ENCODE data around the gene IGSF3.
"Not testable (repeated sequence)": the region's sequence is repeated elsewhere in the genome, so short reads cannot be mapped to it uniquely, and the experiment has no call there.

Gene IGSF3

GRCh38 chr1:116671912-116672311 is 4.4 kb upstream of the IGSF3 start:
- 90% methylated on average over 2 of the region's 2 CpGs for WGBS
- no peak overlapping the region for H3K4me3 ChIP-seq (ENCODE audit: low read length)
- H3K4me1 ChIP-seq (ENCODE audit: insufficient read depth, low read length), result peaks cover 2% of the 10 kb centered on the region; the same call in 1 of the 2 replicates
- H3K9ac ChIP-seq (ENCODE audit: low read depth, low read length), result no peak overlapping the region
- peaks cover 6% of the 10 kb centered on the region for H3K27me3 ChIP-seq (ENCODE audit: insufficient read depth, low read length)
- H3K27ac ChIP-seq (ENCODE audit: low read depth, low read length), result no peak overlapping the region
- no peaks in the 10 kb centered on the region for H3K9me3 ChIP-seq (ENCODE audit: insufficient read depth, low read depth, low read length)
- H3K36me3 ChIP-seq (ENCODE audit: insufficient read depth, low read length), result no peaks in the 10 kb centered on the region

GRCh38 chr1:116671072-116671760 is 3.7 kb upstream of the IGSF3 start:
- Histone ChIP-seq H3K36me3 (ENCODE audit: insufficient read depth, low read length) (no peaks in the 10 kb centered on the region), H3K9ac (ENCODE audit: low read depth, low read length) (no peak overlapping the region), H3K4me3 (ENCODE audit: low read length) (no peak overlapping the region), H3K27ac (ENCODE audit: low read depth, low read length) (no peak overlapping the region), H3K4me1 (ENCODE audit: insufficient read depth, low read length) (peaks cover 6% of the 10 kb centered on the region; the same call in 1 of the 2 replicates), H3K27me3 (ENCODE audit: insufficient read depth, low read length) (peaks cover 13% of the 10 kb centered on the region), H3K9me3 (ENCODE audit: insufficient read depth, low read depth, low read length) (no peaks in the 10 kb centered on the region)
- WGBS, result 89% methylated on average over 7 of the region's 7 CpGs

DNA sequence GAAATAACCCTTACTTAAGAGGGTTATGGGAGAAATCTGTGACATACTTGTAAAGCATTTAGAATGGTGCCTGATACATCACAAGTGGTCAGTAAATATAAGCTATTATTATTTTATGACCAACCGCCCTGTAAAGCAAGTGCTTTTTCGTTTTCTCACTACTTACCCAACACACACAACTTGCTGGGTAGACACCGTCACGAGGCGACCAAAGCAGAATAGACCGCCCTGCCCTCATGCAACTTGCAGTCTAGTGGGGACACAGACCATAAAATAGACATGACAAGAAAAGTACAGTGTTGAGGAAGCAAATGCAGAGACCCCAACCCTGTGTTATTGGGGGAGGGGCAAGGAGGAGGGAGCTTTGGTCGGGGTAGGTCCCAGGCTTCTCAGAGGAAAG is 744 bp upstream of the IGSF3 start:
- Histone ChIP-seq H3K4me1 (ENCODE audit: insufficient read depth, low read length) (peaks cover 15% of the 10 kb centered on the region; the same call in 1 of the 2 replicates), H3K9ac (ENCODE audit: low read depth, low read length) (no peak overlapping the region), H3K36me3 (ENCODE audit: insufficient read depth, low read length) (peaks cover 3% of the 10 kb centered on the region; the same call in 1 of the 2 replicates), H3K27me3 (ENCODE audit: insufficient read depth, low read length) (peaks cover 25% of the 10 kb centered on the region), H3K9me3 (ENCODE audit: insufficient read depth, low read depth, low read length) (no peaks in the 10 kb centered on the region), H3K4me3 (ENCODE audit: low read length) (peak overlapping the region; percentile 78), H3K27ac (ENCODE audit: low read depth, low read length) (no peak overlapping the region)
- 83% methylated on average over 7 of the region's 7 CpGs for WGBS

DNA sequence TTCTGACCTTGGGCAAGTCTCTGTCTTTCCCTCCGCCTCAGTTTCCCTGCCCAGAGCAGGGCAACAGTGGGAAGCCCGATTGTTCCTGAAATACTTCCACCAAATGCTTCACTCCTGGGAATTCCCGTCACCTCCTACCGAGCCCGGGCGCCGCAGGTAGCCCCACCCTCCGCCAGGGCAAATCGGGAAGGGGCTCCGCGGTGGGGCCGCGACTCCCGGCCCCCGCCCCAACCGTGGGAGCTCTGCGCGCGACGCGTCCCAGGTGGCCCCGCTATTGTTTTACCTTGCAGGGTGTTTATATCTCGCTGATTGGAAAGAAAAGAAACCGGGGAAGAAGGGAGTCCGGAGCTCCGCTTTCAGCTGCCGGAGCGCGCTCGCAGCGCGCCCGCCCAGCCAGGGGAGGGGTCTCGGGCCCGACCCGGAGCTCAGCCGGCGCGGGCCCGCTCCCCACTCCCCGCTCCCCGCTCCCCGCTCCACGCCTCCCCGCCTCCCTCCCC is 407 bp downstream of the IGSF3 start:
- Histone ChIP-seq H3K27ac (ENCODE audit: low read depth, low read length) (no peak overlapping the region), H3K36me3 (ENCODE audit: insufficient read depth, low read length) (peaks cover 3% of the 10 kb centered on the region; the same call in 1 of the 2 replicates), H3K9ac (ENCODE audit: low read depth, low read length) (peak overlapping the region; percentile 59), H3K9me3 (ENCODE audit: insufficient read depth, low read depth, low read length) (no peaks in the 10 kb centered on the region), H3K4me3 (ENCODE audit: low read length) (peak overlapping the region; percentile 78), H3K4me1 (ENCODE audit: insufficient read depth, low read length) (peaks cover 15% of the 10 kb centered on the region; the same call in 1 of the 2 replicates), H3K27me3 (ENCODE audit: insufficient read depth, low read length) (peaks cover 25% of the 10 kb centered on the region)
- under 1% methylated on average over 45 of the region's 45 CpGs for WGBS

GRCh38 chr1:116666187-116667077 is 1.1 kb downstream of the IGSF3 start:
- Histone ChIP-seq H3K9ac (ENCODE audit: low read depth, low read length) (peak overlapping the region; percentile 59), H3K27me3 (ENCODE audit: insufficient read depth, low read length) (peaks cover 25% of the 10 kb centered on the region), H3K27ac (ENCODE audit: low read depth, low read length) (no peak overlapping the region), H3K4me1 (ENCODE audit: insufficient read depth, low read length) (peaks cover 15% of the 10 kb centered on the region; the same call in 1 of the 2 replicates), H3K36me3 (ENCODE audit: insufficient read depth, low read length) (peaks cover 3% of the 10 kb centered on the region; the same call in 1 of the 2 replicates), H3K4me3 (ENCODE audit: low read length) (peak overlapping the region; percentile 78), H3K9me3 (ENCODE audit: insufficient read depth, low read depth, low read length) (no peaks in the 10 kb centered on the region)
- WGBS, result 13% methylated on average over 28 of the region's 28 CpGs

DNA sequence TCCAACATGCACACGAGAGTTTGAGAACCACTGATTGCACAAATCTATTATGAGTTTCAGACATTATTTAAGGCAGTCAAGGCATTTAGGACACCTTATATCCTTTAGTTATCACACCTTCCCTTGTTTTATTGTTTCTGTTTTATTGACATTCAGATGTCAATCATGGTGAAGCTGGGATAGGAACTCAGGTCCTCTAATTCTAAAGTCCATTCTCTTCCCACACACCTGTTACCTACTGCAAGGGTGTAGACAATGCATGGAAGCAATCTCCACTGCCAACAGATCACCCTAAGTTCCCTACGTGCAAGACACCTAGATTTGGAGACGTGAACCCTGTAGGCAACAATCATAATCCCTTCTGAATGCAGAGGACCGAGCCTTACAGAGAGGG is 2.6 kb downstream of the IGSF3 start:
- H3K27me3 ChIP-seq (ENCODE audit: insufficient read depth, low read length), result peaks cover 25% of the 10 kb centered on the region
- H3K9me3 ChIP-seq (ENCODE audit: insufficient read depth, low read depth, low read length), result no peaks in the 10 kb centered on the region
- H3K9ac ChIP-seq (ENCODE audit: low read depth, low read length), result no peak overlapping the region
- H3K4me1 ChIP-seq (ENCODE audit: insufficient read depth, low read length), result peaks cover 15% of the 10 kb centered on the region; the same call in 1 of the 2 replicates
- 84% methylated on average over 4 of the region's 4 CpGs for WGBS
- H3K27ac ChIP-seq (ENCODE audit: low read depth, low read length), result no peak overlapping the region
- H3K36me3 ChIP-seq (ENCODE audit: insufficient read depth, low read length), result peaks cover 3% of the 10 kb centered on the region; the same call in 1 of the 2 replicates
- H3K4me3 ChIP-seq (ENCODE audit: low read length), result no peak overlapping the region

DNA sequence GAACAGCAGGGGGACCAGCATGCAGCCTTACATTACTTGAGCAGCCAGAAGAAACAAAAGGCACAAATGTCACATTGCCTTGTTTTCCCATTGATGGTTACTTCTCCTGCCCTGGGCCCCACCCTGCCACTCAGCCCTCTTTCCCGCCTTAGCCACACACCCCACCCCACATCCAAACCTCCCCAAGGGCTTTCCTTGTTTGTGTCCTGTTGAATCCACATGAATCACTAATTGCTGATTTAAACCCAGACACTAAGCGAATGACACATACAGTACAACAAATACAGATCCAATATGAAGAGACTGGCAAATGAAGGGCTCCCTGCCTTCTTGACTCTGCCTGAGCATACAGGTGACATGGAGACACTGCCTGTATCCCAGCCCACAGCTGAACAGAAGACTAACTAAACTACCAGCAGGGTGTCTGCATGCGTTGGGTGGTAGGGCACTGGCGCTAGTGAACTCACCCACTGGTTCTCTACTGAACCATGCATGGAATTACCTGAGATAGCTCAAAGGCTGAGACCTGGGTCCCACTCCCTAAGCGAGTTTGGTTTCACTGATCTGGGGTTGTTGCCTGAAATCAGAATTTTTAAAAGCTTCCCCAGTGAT is 3.1 kb downstream of the IGSF3 start:
- WGBS, result 87% methylated on average over 5 of the region's 5 CpGs
- H3K36me3 ChIP-seq (ENCODE audit: insufficient read depth, low read length), result peaks cover 3% of the 10 kb centered on the region; the same call in 1 of the 2 replicates
- H3K4me1 ChIP-seq (ENCODE audit: insufficient read depth, low read length), result peaks cover 15% of the 10 kb centered on the region; the same call in 1 of the 2 replicates
- H3K9me3 ChIP-seq (ENCODE audit: insufficient read depth, low read depth, low read length), result no peaks in the 10 kb centered on the region
- H3K27me3 ChIP-seq (ENCODE audit: insufficient read depth, low read length), result peaks cover 25% of the 10 kb centered on the region
- no peak overlapping the region for H3K9ac ChIP-seq (ENCODE audit: low read depth, low read length)
- no peak overlapping the region for H3K27ac ChIP-seq (ENCODE audit: low read depth, low read length)
- H3K4me3 ChIP-seq (ENCODE audit: low read length), result no peak overlapping the region

GRCh38 chr1:116663821-116664220 is 3.7 kb downstream of the IGSF3 start:
- H3K27ac ChIP-seq (ENCODE audit: low read depth, low read length), result no peak overlapping the region
- no peaks in the 10 kb centered on the region for H3K9me3 ChIP-seq (ENCODE audit: insufficient read depth, low read depth, low read length)
- H3K36me3 ChIP-seq (ENCODE audit: insufficient read depth, low read length), result peaks cover 3% of the 10 kb centered on the region; the same call in 1 of the 2 replicates
- WGBS, result 86% methylated on average over 2 of the region's 2 CpGs
- H3K27me3 ChIP-seq (ENCODE audit: insufficient read depth, low read length), result peaks cover 25% of the 10 kb centered on the region
- peaks cover 15% of the 10 kb centered on the region; the same call in 1 of the 2 replicates for H3K4me1 ChIP-seq (ENCODE audit: insufficient read depth, low read length)
- no peak overlapping the region for H3K9ac ChIP-seq (ENCODE audit: low read depth, low read length)
- no peak overlapping the region for H3K4me3 ChIP-seq (ENCODE audit: low read length)

- H3K27me3 ChIP-seq (ENCODE audit: insufficient read depth, low read length), result peaks cover 16% of the 10 kb centered on the region
- no peak overlapping the region for H3K27ac ChIP-seq (ENCODE audit: low read depth, low read length)
- 94% methylated on average over 1 of the region's 1 CpG for WGBS
- H3K4me3 ChIP-seq (ENCODE audit: low read length), result no peak overlapping the region
- H3K9ac ChIP-seq (ENCODE audit: low read depth, low read length), result no peak overlapping the region
- peaks cover 13% of the 10 kb centered on the region; the same call in 1 of the 2 replicates for H3K4me1 ChIP-seq (ENCODE audit: insufficient read depth, low read length)
- H3K9me3 ChIP-seq (ENCODE audit: insufficient read depth, low read depth, low read length), result no peaks in the 10 kb centered on the region
- peaks cover 3% of the 10 kb centered on the region; the same call in 1 of the 2 replicates for H3K36me3 ChIP-seq (ENCODE audit: insufficient read depth, low read length)
Observed at GRCh38 chr1:116661633-116662032, 5.9 kb downstream of the IGSF3 start.

GRCh38 chr1:116658645-116659044 is 8.9 kb downstream of the IGSF3 start:
- H3K9ac ChIP-seq (ENCODE audit: low read depth, low read length); H3K36me3 ChIP-seq (ENCODE audit: insufficient read depth, low read length); H3K9me3 ChIP-seq (ENCODE audit: insufficient read depth, low read depth, low read length); H3K27ac ChIP-seq (ENCODE audit: low read depth, low read length); H3K4me1 ChIP-seq (ENCODE audit: insufficient read depth, low read length); H3K4me3 ChIP-seq (ENCODE audit: low read length); H3K27me3 ChIP-seq (ENCODE audit: insufficient read depth, low read length): not testable (repeated sequence)
- 89% methylated on average over 4 of the region's 5 CpGs for WGBS
